CD8-positive, alpha-beta memory T cell (primary cell): ENCODE measurements around the gene GBA2. TPM values are rescaled to one million over a fixed set of nuclear protein-coding genes. Genes with fewer than 3 reads are reported as not detected.

Experiments
- CTCF ChIA-PET: fragments of 350-600 bp; sonication (Branson Sonifier 250); formaldehyde crosslinking; loops from one replicate; lab custom pipeline; 2021; ENCODE audit warnings: antibody characterized with exemption; lab: Charles Lee
- POLR2A ChIA-PET: fragments of 350-600 bp; sonication (Branson Sonifier 250); formaldehyde crosslinking; loops from one replicate; lab custom pipeline; 2021; ENCODE audit warnings: antibody characterized with exemption; lab: Charles Lee
- DNase-seq, 5 donors: peaks; one replicate each; pipeline versions ENCODE4 v3.0.0 to v3.0.0-alpha.2; 2020 to 2022; ENCODE audit warnings: mixed read lengths in 1 of 5
- H3K27ac ChIP-seq: one replicate; pipeline ENCODE4 v1.7.0; 2013; ENCODE audit warnings: low read depth, mild to moderate bottlenecking, low read length, moderate library complexity
- H3K27me3 ChIP-seq: 2 replicates; pipeline ENCODE4 v1.7.0; 2013; ENCODE audit warnings: low read length, mild to moderate bottlenecking; ENCODE audit not compliant: insufficient read depth, poor library complexity, severe bottlenecking
- H3K36me3 ChIP-seq: 2 replicates; pipeline ENCODE4 v1.7.0; 2013; ENCODE audit warnings: mild to moderate bottlenecking, low read length, moderate library complexity; ENCODE audit not compliant: insufficient read depth
- H3K4me1 ChIP-seq: 2 replicates; pipeline ENCODE4 v1.7.0; 2013; ENCODE audit warnings: mild to moderate bottlenecking, low read length, moderate library complexity; ENCODE audit not compliant: insufficient read depth
- H3K4me3 ChIP-seq: 2 replicates; pipeline ENCODE4 v1.7.0; 2013; ENCODE audit warnings: mild to moderate bottlenecking, low read length
- H3K9me3 ChIP-seq: 2 replicates; pipeline ENCODE4 v1.7.0; 2013; ENCODE audit warnings: mild to moderate bottlenecking, low read length
- H3K27ac Mint-ChIP-seq, 8 donors: one replicate each; pipeline ENCODE4 v1.8.0; 2020 to 2021; ENCODE audit warnings: mixed read lengths in 8 of 8, mild to moderate bottlenecking in 6 of 8, inconsistent platforms in 3 of 8, moderate library complexity in 3 of 8
- H3K27me3 Mint-ChIP-seq, 2 donors: one replicate each; pipeline ENCODE4 v1.8.0; 2020 to 2021; ENCODE audit warnings: mixed read lengths in 2 of 2, mild to moderate bottlenecking in 1 of 2, moderate library complexity in 1 of 2
- H3K36me3 Mint-ChIP-seq, 3 donors: one replicate each; pipeline ENCODE4 v1.8.0; 2020 to 2021; ENCODE audit warnings: mixed read lengths in 3 of 3, inconsistent platforms in 1 of 3, mild to moderate bottlenecking in 1 of 3
- H3K4me1 Mint-ChIP-seq, 3 donors: one replicate each; pipeline ENCODE4 v1.8.0; 2020 to 2021; ENCODE audit warnings: mixed read lengths in 3 of 3, inconsistent platforms in 1 of 3, mild to moderate bottlenecking in 1 of 3
- H3K4me3 Mint-ChIP-seq, 7 donors: one replicate each; pipeline ENCODE4 v1.8.0; 2020 to 2021; ENCODE audit warnings: mixed read lengths in 7 of 7, mild to moderate bottlenecking in 6 of 7, moderate library complexity in 4 of 7, inconsistent platforms in 2 of 7
- H3K9me3 Mint-ChIP-seq, 5 donors: one replicate each; pipeline ENCODE4 v1.8.0; 2020 to 2022; ENCODE audit warnings: mixed read lengths in 5 of 5, mild to moderate bottlenecking in 3 of 5, moderate library complexity in 2 of 5, inconsistent platforms in 1 of 5
- polyA plus RNA-seq: library from polyadenylated mRNA; unstranded; fragments of 300-500 nt; fragmentation: Illumina TruSeq; gene quantifications from one replicate; pipeline ENCODE4 v1.2.3, GENCODE V29; 2021
- total RNA-seq, 2 experiments: library from RNA; stranded (reverse); gene quantifications; one replicate each; pipeline ENCODE4 v1.2.3, GENCODE V29; 2021

The GBA2 gene
- total and polyA plus RNA-seq, 3 experiments from 2014 or later = 30.7 to 42.0 (median 41.8) TPM

DNA sequence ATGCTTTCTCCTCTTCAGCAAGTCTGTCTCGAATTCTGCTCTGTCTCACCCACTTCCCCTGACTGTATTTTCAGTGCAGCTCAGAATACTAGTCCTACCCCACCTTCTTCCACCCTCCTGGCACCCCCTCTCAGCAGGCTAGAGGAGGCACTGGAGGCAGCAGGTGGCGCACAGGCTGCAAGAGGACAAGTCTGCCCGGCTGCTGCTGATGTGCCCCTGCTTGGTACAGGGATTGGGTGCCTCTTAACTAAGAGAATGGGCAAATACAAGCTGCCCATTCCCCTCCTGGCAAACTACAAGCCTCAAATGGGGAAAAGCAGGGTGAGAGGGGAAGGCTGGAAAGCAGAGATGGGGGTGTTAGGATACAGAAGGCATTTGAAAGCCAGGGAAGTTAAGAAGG is 22.1 kb downstream of the GBA2 start:
- peak in 2 of 5 donors; percentile 46 to 58 for DNase-seq
- Histone ChIP-seq H3K9me3 (no peaks in the 10 kb centered on the region), H3K27ac (peak overlapping the region; percentile 65), H3K36me3 (peaks cover 36% of the 10 kb centered on the region), H3K27me3 (no peaks in the 10 kb centered on the region), H3K4me3 (no peak overlapping the region), H3K4me1 (peaks cover 53% of the 10 kb centered on the region)
- ChIA-PET POLR2A (no interaction called here), CTCF (interaction anchor here (0.8 to 8.0 kb wide), 9 partner anchors 10 to 123 kb away, joined by 3 to 89 read pairs (median 15); partner anchors contain the start of genes CCDC107 and RMRP)
- no peaks in the 10 kb centered on the region for H3K9me3 Mint-ChIP-seq
- H3K36me3 Mint-ChIP-seq = peaks cover 4 to 49% (median 13%) of the 10 kb centered on the region in 3 donors
- H3K4me3 Mint-ChIP-seq = peak overlapping the region in 3 of 7 donors; percentile 4 to 70 (median 49)
- H3K27me3 Mint-ChIP-seq = no peaks in the 10 kb centered on the region
- H3K4me1 Mint-ChIP-seq = peaks cover 5 to 10% (median 8%) of the 10 kb centered on the region in 3 donors
- peak overlapping the region in 5 of 8 donors; percentile 35 to 94 (median 83) for H3K27ac Mint-ChIP-seq

DNA sequence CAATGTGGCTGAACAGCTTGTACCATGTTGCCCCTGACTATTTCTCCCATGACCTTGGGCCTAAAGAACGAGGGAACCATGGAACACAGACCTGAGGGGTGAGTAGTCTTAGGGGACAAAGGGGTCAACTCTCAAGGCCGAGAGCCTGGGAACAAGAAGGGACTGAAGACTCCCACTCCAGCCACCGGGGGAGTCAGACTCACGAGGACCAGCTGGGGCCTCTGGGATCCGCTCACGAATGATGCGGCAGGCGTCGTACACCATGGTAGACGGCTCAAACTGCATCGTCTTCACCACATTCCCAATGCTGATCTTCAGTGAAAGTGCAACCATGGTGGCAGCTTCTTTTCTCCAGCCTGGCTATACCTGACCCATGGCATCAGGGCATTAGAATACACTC is 23.7 kb downstream of the GBA2 start:
- no peak for DNase-seq
- ChIA-PET POLR2A (interaction anchor here (1.0 kb wide), 1 partner anchor 29 kb away, joined by 3 read pairs; no protein-coding TSS in a partner anchor), CTCF (interaction anchor here (1.1 to 8.0 kb wide), 5 partner anchors 11 to 79 kb away, joined by 3 to 89 read pairs (median 4); partner anchors contain the start of genes CCDC107 and RMRP)
- H3K4me1 ChIP-seq = peaks cover 41% of the 10 kb centered on the region
- peaks cover 10 to 64% (median 19%) of the 10 kb centered on the region in 3 donors for H3K36me3 Mint-ChIP-seq
- H3K9me3 ChIP-seq = no peaks in the 10 kb centered on the region
- no peaks in the 10 kb centered on the region for H3K27me3 ChIP-seq
- H3K27ac ChIP-seq = no peak overlapping the region
- H3K4me3 Mint-ChIP-seq = no peak overlapping the region
- peak overlapping the region in 1 of 8 donors; percentile 18 for H3K27ac Mint-ChIP-seq
- H3K27me3 Mint-ChIP-seq = no peaks in the 10 kb centered on the region
- no peaks in the 10 kb centered on the region for H3K9me3 Mint-ChIP-seq
- no peak overlapping the region for H3K4me3 ChIP-seq
- peaks cover 52% of the 10 kb centered on the region for H3K36me3 ChIP-seq
- H3K4me1 Mint-ChIP-seq = peaks cover 7 to 14% (median 10%) of the 10 kb centered on the region in 3 donors

DNA sequence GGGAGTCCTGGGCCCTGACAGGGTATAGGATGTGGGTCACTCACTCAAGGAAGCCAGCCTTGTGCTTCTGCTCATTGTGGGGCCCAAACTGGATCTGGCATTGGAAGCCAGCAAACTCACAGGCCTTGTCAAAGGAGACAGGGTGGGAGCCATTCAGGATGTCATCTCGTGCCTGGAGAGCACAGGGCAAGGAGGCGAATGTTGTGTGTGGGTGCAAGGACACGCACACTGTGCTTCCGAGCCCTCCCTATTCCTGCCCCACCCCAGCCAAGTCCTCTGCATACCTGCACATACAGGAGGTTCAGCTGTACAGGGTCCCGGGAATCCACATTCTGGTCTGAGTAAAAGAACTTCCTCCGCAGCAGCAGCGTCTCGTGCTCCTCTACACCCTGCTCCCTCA is 25.1 kb downstream of the GBA2 start:
- H3K27me3 ChIP-seq = no peaks in the 10 kb centered on the region
- no peak for DNase-seq
- H3K4me3 ChIP-seq = no peak overlapping the region
- no peaks in the 10 kb centered on the region for H3K9me3 ChIP-seq
- H3K4me1 ChIP-seq = peaks cover 26% of the 10 kb centered on the region
- peaks cover 7 to 14% (median 10%) of the 10 kb centered on the region in 3 donors for H3K4me1 Mint-ChIP-seq
- H3K27ac ChIP-seq = no peak overlapping the region
- ChIA-PET POLR2A (no interaction called here), CTCF (no interaction called here)
- H3K36me3 Mint-ChIP-seq = peaks cover 10 to 78% (median 23%) of the 10 kb centered on the region in 3 donors
- H3K27ac Mint-ChIP-seq = peak overlapping the region in 1 of 8 donors; percentile 50
- H3K9me3 Mint-ChIP-seq = no peaks in the 10 kb centered on the region
- no peak overlapping the region for H3K4me3 Mint-ChIP-seq
- H3K27me3 Mint-ChIP-seq = no peaks in the 10 kb centered on the region
- H3K36me3 ChIP-seq = peaks cover 66% of the 10 kb centered on the region

DNA sequence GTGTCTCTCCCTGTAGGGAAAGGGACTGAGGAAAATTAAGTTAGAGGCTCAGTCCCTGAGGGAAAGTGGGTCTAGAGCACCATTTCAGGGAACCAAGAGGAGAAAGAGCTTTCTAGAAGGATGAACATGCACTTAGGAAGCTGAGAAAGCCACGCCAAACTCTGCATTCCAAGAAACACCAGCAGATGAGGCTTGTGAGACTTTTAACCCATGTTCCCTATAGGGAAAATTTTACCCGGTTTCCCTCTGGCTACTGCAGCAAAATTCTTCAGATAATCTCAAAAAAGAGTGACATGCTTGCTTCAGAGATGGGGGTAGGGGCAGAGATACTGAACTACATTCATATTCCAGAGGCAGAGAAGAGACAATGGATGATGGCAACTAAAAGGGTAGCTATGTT is 25.6 kb downstream of the GBA2 start:
- ChIA-PET POLR2A (interaction anchor here (1.3 kb wide), 1 partner anchor 9 kb away, joined by 4 read pairs; the partner anchor contains the start of genes CREB3 and TLN1), CTCF (no interaction called here)
- Mint-ChIP-seq H3K36me3 (peaks cover 10 to 83% (median 24%) of the 10 kb centered on the region in 3 donors), H3K9me3 (no peaks in the 10 kb centered on the region), H3K27ac (no peak overlapping the region), H3K4me1 (peaks cover 7 to 14% (median 10%) of the 10 kb centered on the region in 3 donors), H3K4me3 (no peak overlapping the region), H3K27me3 (no peaks in the 10 kb centered on the region)
- Histone ChIP-seq H3K9me3 (no peaks in the 10 kb centered on the region), H3K27me3 (no peaks in the 10 kb centered on the region), H3K4me1 (peaks cover 22% of the 10 kb centered on the region), H3K27ac (no peak overlapping the region), H3K4me3 (no peak overlapping the region), H3K36me3 (peaks cover 71% of the 10 kb centered on the region)
- DNase-seq = no peak

DNA sequence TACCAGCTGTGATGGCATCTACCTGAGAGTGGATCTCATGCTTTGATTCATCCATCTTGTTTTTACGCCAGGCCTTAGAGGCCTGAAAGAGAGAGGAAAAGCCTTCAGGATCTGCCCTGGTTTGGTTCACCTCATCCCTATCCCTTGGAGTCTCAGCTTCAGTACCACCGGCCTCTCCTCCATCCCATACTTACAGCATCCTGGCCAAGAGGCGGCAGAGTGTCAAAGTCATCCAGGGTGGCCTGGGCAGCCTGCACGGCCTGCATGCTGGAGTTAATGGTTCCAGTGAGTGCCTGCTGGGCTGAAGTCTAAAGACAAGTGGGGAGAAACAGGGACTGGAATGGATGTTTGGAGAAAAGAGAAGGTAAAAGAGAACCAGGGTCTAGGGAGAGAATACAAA is 29.5 kb downstream of the GBA2 start:
- H3K4me1 ChIP-seq = no peaks in the 10 kb centered on the region
- Mint-ChIP-seq H3K27ac (peak overlapping the region in 3 of 8 donors; percentile 45 to 76 (median 69)), H3K9me3 (no peaks in the 10 kb centered on the region), H3K4me1 (peaks cover 2 to 12% (median 3%) of the 10 kb centered on the region in 3 donors), H3K36me3 (peaks cover 13 to 98% (median 30%) of the 10 kb centered on the region in 3 donors), H3K27me3 (no peaks in the 10 kb centered on the region), H3K4me3 (no peak overlapping the region)
- CTCF ChIA-PET = interaction anchor here (1.5 kb wide), 1 partner anchor 8 kb away, joined by 3 read pairs; no protein-coding TSS in a partner anchor
- DNase-seq = no peak
- peaks cover 98% of the 10 kb centered on the region for H3K36me3 ChIP-seq
- no peaks in the 10 kb centered on the region for H3K27me3 ChIP-seq
- no peak overlapping the region for H3K27ac ChIP-seq
- POLR2A ChIA-PET = no interaction called here
- H3K4me3 ChIP-seq = no peak overlapping the region
- no peaks in the 10 kb centered on the region for H3K9me3 ChIP-seq

DNA sequence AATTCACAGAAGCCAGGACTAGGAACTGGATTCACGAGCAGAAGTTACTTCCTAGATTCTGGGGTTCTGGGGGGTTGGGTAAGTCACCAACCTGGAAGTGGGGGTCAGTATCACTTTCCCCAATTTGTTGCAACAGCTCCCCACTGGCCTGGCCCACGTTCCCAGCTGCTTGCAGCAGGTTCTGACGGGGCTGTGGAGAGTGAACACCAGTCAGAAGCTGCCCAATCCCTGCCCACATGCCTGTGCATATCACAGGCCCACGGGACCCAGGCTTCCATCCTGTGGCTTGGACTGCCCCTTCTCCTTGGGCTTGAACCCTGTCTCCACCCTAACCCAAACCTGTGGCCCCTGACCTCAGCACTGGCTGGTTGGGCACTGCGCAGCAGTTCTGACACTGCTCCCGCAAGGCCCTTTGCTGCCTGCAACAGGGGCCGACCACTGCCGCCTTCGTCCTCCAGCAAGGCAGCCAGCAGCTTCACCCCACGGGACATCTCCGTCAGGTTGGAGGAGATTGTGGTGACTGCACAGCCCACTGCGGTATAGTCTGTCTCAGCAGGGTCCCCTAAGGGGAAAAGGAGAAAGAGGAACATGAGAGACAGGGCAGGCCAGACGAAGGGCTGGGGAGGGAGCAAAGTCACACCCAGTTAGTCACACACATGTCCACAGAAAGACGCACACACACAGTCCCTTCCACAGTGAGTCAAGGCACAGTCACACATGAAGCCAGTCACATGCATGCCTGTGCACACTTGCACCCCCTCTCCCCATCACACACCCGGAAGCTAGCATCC is 30.1 kb downstream of the GBA2 start:
- ChIA-PET CTCF (interaction anchor here (1.5 to 2.5 kb wide), 2 partner anchors 9 to 22 kb away, joined by 3 to 15 read pairs; no protein-coding TSS in a partner anchor), POLR2A (no interaction called here)
- H3K9me3 ChIP-seq = no peaks in the 10 kb centered on the region
- H3K27ac ChIP-seq = no peak overlapping the region
- DNase-seq = no peak
- Mint-ChIP-seq H3K27me3 (no peaks in the 10 kb centered on the region), H3K36me3 (peaks cover 13 to 98% (median 28%) of the 10 kb centered on the region in 3 donors), H3K27ac (peak overlapping the region in 1 of 8 donors; percentile 21), H3K4me1 (peaks cover 0 to 10% (median 2%) of the 10 kb centered on the region in 3 donors), H3K4me3 (no peak overlapping the region), H3K9me3 (no peaks in the 10 kb centered on the region)
- peaks cover 98% of the 10 kb centered on the region for H3K36me3 ChIP-seq
- H3K4me3 ChIP-seq = no peak overlapping the region
- H3K4me1 ChIP-seq = no peaks in the 10 kb centered on the region
- H3K27me3 ChIP-seq = no peaks in the 10 kb centered on the region

DNA sequence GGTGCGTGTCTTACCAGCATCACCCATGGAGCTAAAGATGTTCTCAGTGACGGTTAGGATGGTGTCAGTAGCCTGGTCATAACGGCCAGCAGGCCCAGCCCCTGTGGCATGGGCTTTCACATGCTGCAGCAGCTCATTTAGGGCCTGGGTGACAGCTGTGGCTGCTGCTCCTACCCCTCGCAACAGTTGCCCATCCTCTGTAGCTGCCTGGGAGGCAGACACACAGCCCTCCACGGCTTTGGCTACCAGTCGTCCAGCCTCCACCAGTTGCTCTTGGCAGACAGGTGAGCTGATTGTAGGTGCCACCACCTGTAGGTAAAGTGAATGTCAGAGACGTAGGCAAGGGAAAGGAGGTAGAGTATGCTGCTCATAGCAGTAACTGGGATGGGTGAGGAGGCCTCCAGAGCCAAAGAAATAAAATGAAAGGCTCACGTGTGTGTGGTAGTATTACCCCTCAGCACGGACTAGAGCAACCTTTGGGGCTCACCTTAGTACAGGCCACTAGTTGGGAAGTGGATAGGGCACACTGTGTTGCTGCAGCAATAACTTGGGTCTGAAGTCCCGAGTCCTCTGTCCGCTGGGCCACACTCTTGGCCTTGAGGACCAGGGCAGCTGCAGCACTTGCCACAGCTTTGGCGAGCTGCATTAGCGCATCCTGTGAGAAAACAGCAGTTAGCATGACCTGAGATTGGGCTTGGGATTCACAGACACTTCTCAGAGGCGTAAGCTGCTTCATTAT is 31.7 kb downstream of the GBA2 start:
- peaks cover 13 to 97% (median 30%) of the 10 kb centered on the region in 3 donors for H3K36me3 Mint-ChIP-seq
- no peak overlapping the region for H3K4me3 Mint-ChIP-seq
- no peak overlapping the region for H3K4me3 ChIP-seq
- peaks cover 0 to 9% (median 2%) of the 10 kb centered on the region in 3 donors for H3K4me1 Mint-ChIP-seq
- no peaks in the 10 kb centered on the region for H3K9me3 ChIP-seq
- DNase-seq = no peak
- H3K4me1 ChIP-seq = no peaks in the 10 kb centered on the region
- CTCF ChIA-PET = interaction anchor here (0.6 to 2.5 kb wide), 4 partner anchors 9 to 53 kb away, joined by 3 to 15 read pairs (median 3); partner anchors contain the start of genes CREB3 and TLN1
- H3K36me3 ChIP-seq = peaks cover 94% of the 10 kb centered on the region
- H3K27me3 ChIP-seq = no peaks in the 10 kb centered on the region
- H3K27ac ChIP-seq = no peak overlapping the region
- H3K9me3 Mint-ChIP-seq = no peaks in the 10 kb centered on the region
- POLR2A ChIA-PET = no interaction called here
- no peaks in the 10 kb centered on the region for H3K27me3 Mint-ChIP-seq
- peak overlapping the region in 1 of 8 donors; percentile 26 for H3K27ac Mint-ChIP-seq
